HL-60 (cell line): ENCODE results near the gene L1CAM.

ENCODE experiments used
- DNase-seq, 2 experiments: peaks; one replicate each; pipeline ENCODE4 v3.0.0-alpha.2; 2010 to 2020; ENCODE audit warnings: low read depth in 1 of 2, low spot score in 1 of 2
- H3K27ac ChIP-seq: fragments of 250-450 bp; sonication (Bioruptor Pico); replicated peaks from 2 replicates; pipeline ENCODE4 v1.5.1; 2020; ENCODE audit warnings: mild to moderate bottlenecking, moderate library complexity
- H3K27me3 ChIP-seq: fragments of 250-450 bp; sonication (Bioruptor Pico); 2 replicates; pipeline ENCODE4 v1.5.1; 2021; ENCODE audit warnings: mild to moderate bottlenecking, moderate library complexity; ENCODE audit not compliant: insufficient read depth, poor library complexity, severe bottlenecking
- H3K4me3 ChIP-seq: replicated peaks from 2 replicates; pipeline ENCODE4 v1.5.1; 2011; ENCODE audit warnings: mild to moderate bottlenecking, control low read depth, low read length; ENCODE audit not compliant: insufficient read depth
- GABPA ChIP-seq: IDR thresholded peaks from 2 replicates; pipeline ENCODE4 v1.6.1; 2012; ENCODE audit warnings: low read depth
- POLR2AphosphoS5 ChIP-seq: IDR thresholded peaks from 2 replicates; pipeline ENCODE4 v1.6.1; 2012; ENCODE audit warnings: low read depth
- REST ChIP-seq: IDR thresholded peaks from 2 replicates; pipeline ENCODE4 v1.6.1; 2012; ENCODE audit warnings: low read depth; ENCODE audit not compliant: insufficient replicate concordance
- SPI1 ChIP-seq: IDR thresholded peaks from 2 replicates; pipeline ENCODE4 v1.6.1; 2012; ENCODE audit warnings: low read depth, mild to moderate bottlenecking, borderline replicate concordance
- TF ChIP-seq, protein P1 (sequence below): IDR thresholded peaks from one replicate; pipeline ENCODE4 v1.5.1; 2011; ENCODE audit warnings: low read length, control low read depth, inconsistent platforms; ENCODE audit not compliant: insufficient read depth

The L1CAM gene

GRCh38 chrX:153925739-153926551, 40.0 kb upstream of the L1CAM start, which contains the start of gene ARHGAP4:
ARHGAP4 (minus strand) TSS chrX:153926264; CDS start chrX:153926202, 62 bp downstream.
- Histone ChIP-seq H3K27ac (peak within 1 kb of the TSS; percentile 100), H3K27me3 (no peaks in the 10 kb centered on the region), H3K4me3 (peak within 1 kb of the TSS; percentile 59)
- TF ChIP-seq SPI1 = no peak
- peak; percentile 52; the same call in 1 of the 2 replicates for TF ChIP-seq POLR2AphosphoS5
- TF ChIP-seq GABPA = no peak
- no peak for TF ChIP-seq REST
- DNase-seq = peak; percentile 48 to 57

- H3K27ac ChIP-seq = peak overlapping the region; percentile 100
- no peaks in the 10 kb centered on the region for H3K27me3 ChIP-seq
- no peak for DNase-seq
- TF ChIP-seq SPI1 (no peak), POLR2AphosphoS5 (no peak), GABPA (no peak), REST (no peak)
- TF ChIP-seq, protein P1, sequence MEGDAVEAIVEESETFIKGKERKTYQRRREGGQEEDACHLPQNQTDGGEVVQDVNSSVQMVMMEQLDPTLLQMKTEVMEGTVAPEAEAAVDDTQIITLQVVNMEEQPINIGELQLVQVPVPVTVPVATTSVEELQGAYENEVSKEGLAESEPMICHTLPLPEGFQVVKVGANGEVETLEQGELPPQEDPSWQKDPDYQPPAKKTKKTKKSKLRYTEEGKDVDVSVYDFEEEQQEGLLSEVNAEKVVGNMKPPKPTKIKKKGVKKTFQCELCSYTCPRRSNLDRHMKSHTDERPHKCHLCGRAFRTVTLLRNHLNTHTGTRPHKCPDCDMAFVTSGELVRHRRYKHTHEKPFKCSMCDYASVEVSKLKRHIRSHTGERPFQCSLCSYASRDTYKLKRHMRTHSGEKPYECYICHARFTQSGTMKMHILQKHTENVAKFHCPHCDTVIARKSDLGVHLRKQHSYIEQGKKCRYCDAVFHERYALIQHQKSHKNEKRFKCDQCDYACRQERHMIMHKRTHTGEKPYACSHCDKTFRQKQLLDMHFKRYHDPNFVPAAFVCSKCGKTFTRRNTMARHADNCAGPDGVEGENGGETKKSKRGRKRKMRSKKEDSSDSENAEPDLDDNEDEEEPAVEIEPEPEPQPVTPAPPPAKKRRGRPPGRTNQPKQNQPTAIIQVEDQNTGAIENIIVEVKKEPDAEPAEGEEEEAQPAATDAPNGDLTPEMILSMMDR = no peak
- H3K4me3 ChIP-seq = peak overlapping the region; percentile 59
Measured at GRCh38 chrX:153925387-153925738, 39.4 kb upstream of the L1CAM start.

DNA sequence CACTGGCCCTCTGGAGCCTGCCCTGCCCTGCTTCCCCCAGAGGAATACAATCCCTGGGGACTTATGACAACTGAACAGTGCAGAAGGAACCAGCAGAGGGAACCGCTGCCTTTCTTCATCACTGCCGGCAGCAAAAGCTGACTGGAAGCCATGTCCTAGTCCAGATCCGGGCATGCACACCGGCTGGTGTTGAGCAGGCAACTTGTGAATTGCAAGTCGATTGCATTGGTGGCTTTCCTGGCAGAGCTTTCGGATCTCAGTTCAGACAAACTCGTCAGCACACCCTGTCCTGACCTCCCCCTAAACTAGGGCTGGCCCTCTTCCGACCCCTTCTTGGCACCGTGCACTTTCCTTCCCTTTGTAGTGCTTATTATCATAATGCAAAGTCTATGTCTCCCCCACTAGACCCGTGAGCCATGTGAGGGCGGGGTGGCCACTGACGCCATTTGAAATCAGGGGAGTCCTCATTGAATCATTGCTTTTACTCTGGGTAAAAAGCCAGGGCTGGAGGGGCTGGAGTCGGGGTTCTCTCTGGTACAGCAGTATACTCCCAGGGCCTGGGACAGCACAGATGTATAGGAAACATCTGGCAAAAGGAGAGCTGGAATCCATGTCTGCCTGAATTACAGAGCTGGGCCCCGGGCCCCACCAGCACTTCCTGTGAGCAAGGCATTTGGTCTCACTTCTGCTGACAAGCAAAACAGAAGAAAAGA, 38.3 kb upstream of the L1CAM start:
- H3K27ac ChIP-seq = peak overlapping the region; percentile 100
- TF ChIP-seq POLR2AphosphoS5 (0 out of 2 replicates have a peak, but pooled peaks have one; percentile 6), SPI1 (0 out of 2 replicates have a peak, but pooled peaks have one; percentile 7), REST (no peak), GABPA (no peak)
- TF ChIP-seq, protein P1 = no peak
- H3K4me3 ChIP-seq = peak overlapping the region; percentile 59
- peak in 1 of 2 experiments; percentile 85 for DNase-seq
- no peaks in the 10 kb centered on the region for H3K27me3 ChIP-seq
